Posterior cingulate gyrus (tissue), 11 donors: ENCODE data around the gene SLC24A3.
A peak's percentile ranks its signal among the peaks of the same experiment; 100 is the strongest.

Experiments used
- DNase-seq, 10 donors: peaks; one replicate each; pipeline versions ENCODE4 v3.0.0 to v3.0.0-alpha.2; 2020 to 2021; ENCODE audit warnings: mixed read lengths in 3 of 10
- intact Hi-C: fragments of 100-400 bp; cut with DNase I; formaldehyde crosslinking; loops from one replicate; pipeline ENCODE4 v1.15.1; 2023

Gene SLC24A3

DNA sequence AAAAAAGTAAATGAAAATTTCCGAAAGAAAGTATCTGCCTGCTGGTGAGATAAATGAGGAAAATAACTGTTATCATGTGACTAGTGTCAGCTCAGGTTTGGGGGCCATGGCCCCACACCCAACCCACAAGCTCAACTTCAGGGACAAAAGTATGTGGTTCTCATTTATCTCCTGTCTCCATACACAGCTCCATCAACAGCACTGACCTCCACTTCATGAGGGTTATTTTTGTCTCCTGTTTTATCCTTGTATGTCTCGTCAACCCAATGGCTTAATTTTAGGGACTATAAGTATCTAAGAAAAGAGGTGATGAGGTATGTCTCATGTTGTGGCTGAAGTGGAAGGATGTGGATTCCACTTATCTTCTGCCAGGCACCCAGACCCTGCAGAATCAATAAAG, 274.0 kb downstream of the SLC24A3 start:
- intact Hi-C loops, result no loop called here
- DNase-seq, result no peak

DNA sequence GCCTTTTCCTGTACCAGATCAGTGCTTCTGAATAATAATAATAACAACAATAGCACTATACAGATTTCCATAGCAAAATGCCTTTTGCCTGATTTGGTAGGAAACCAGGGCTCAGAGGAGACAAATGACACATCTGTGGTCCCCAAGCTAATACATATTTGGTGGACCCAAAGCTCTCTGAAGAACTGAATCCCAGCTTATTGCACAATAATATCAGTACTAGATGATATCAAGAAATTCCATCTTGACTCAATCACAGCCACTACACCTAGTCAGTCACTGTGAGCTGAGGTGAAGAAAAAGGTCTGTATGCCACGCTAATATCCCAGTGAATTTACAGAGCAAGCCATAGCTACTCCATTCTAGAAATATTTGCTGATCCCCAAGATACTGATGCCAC, 275.0 kb downstream of the SLC24A3 start:
- intact Hi-C loops, result no loop called here

DNA sequence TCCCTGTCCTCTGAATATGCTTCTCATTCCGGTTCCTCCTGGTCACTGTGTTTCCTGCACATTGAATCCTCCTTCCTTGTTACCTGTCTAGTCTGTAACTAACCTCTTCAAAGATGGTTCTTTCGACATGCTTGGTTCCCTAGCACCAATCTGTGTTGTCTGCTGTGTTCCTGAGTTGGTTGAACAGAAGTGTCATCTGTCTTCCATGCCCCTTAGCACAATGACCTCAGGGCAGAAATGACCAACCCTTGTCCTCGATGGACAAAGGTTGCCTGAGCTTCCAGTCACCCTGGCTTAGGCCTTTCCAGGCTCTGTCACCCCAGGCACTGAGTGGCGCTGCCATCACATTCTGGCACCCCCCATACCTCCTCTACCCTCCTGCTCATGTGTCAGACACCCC, 278.8 kb downstream of the SLC24A3 start:
- DNase-seq, result no peak
- intact Hi-C loops, result no loop called here

More for the DNA sequence above, 275.0 kb downstream of the SLC24A3 start:
- DNase-seq, result no peak

DNA sequence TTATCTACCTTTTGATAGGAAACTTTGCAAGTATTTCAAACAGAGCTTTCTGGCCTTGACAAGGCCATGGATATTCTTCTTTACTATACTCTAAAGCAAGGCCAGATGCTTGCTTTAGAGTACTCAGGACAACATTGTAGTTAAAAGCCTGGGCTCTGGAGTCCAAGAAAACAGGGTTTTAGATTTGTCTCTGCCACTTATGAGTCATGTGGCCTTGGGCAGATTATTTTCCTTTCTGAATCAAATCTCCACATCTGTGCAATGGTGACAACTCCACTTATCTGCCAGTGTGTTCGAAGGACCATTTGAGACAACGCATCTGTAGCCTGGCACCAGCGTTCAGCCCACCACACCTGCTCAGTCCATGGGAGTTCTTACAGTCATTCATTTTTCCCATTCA, 279.7 kb downstream of the SLC24A3 start:
- no peak for DNase-seq
- intact Hi-C loops, result no loop called here

DNA sequence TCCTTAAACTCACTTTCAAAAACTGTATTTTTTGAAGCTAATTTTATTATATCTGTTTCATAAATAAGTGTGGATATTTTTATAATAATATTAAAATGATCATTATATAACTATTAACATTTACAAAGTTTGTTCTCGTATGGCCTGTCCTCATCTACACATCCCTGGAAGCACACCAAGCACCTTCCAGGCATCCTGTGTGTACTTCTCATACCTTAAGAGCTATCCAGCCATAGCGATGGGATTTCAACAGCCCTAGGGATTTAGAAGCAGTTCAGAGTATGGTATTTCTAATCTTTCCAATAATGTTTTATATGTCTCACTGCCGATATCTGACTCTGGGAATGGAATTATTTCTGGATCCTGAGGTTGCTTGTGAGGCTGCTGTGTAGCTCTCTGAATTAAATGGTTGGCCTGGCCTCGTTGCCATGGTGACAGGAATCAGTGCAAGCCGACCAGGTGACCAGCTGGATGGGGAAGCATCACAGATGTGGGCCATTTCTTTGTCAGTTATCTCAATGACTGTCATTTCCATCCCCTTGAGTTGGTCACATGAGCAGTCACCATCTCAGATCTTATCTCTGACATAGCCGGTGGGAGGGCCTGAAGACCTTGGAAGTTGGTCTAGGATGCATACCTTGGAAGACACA, 280.4 kb downstream of the SLC24A3 start:
- DNase-seq, result peak in 4 of 10 donors; percentile 8 to 77 (median 22)
- intact Hi-C loops, result no loop called here

DNA sequence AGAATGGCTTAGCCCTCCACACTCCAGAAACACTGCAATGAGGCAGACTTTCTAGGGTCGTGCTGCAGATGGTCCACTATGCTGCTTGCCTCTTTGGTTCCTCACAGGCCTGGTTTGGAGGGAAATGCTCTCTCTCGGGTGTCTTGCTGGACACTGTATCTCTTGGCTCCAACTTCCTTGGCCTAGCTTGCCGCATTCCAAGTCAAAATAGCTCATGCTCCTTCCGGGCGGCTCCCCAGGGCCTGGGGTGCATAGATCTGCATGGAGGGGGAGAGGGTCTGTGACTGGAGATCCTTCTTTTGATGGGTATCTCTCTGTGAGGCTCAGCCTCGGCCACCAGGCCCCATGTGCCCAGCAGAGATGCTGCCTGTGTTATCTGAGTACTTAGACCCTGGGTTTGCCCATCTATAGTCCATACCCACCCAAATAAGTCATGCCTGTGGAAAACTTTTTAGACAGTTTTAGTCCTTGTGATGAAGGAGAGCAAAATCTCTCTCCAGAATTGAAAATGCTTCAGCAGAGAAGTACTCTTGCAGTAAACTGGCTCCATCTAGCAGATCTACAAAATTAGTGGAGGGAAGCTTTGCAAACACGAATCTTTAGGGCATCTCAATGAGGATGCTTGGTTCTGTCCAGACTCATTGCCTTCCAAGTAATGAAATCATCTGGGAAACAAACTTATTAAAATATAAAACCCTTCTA, 281.5 kb downstream of the SLC24A3 start:
- intact Hi-C loops, result no loop called here
- DNase-seq, result no peak

DNA sequence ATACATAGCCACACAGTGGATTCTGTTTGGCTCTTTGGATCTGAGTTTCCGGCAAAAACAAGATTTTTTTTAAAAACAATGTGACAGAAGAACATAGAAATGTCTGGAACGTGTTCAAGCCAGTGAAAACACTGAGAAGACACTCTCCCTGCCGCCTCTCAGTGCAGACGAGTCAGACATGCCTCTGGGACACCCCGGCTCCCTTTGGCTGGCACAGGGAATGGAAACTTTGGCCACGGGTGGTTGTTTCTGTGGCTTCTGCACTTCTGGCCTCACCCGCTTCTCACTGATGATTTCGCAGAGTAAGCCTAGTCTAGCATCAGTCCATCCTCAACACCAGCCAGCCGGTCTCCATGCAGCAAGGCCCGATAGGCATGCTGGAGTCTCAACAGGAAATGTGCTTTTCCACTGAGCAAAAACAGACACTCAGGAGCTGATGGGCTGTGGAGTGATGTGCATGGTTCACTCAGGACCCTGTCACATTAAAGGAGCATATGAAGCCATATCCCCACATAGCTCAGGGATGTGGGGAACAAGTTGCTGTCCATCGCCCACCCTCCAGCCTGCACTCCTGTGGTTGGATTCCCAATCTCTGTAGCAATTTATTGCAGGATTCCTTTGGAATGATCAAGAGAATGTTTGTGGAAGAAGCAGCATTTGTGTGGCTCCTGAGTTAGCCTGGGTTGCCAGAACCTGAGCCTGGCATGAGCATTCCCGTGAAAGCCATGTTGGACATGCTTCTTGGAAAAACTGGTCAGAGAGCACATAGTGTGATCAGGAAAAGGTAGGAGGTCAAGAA, 283.7 kb downstream of the SLC24A3 start:
- intact Hi-C loops, result no loop called here
- no peak for DNase-seq

DNA sequence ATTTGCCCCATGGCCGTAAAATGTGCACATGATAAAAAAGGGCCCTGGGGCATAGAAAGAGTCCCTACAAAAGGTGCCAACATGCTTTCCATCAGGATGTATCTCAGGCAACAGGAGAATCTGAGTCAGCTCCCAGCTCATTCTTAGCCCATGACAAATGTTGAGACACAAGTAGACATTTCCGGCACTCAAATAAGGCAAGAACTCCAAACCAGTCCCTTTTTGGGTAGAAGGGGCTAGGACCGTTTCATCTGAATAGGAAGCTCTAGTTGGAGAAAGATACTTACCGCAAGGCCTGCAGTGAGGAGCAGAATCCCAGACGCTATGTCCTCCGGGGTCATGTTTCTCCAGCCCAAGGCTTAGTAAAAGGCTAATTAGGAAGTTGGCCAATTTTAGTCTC, 284.6 kb downstream of the SLC24A3 start:
- no peak for DNase-seq
- intact Hi-C loops, result no loop called here

DNA sequence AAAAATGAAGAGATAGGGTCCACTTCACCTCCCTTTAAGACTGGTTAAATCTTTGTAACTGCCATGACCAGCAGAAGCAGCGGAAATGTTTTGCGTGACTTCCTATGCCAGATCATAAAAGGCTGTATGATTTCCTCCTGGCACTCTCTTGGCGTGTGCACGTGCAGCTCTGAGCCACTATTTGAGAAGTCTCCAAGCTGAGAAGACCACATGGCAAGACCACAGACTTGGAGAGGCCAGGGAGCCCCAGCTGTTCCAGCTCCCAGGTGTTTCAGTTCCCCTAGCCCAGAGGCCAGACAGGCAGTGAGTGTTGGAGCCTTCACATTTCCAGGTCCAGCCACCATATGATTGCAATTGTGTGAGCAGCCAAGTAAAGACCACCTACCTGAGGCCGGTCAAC, 286.3 kb downstream of the SLC24A3 start:
- DNase-seq, result no peak
- intact Hi-C loops, result no loop called here

DNA sequence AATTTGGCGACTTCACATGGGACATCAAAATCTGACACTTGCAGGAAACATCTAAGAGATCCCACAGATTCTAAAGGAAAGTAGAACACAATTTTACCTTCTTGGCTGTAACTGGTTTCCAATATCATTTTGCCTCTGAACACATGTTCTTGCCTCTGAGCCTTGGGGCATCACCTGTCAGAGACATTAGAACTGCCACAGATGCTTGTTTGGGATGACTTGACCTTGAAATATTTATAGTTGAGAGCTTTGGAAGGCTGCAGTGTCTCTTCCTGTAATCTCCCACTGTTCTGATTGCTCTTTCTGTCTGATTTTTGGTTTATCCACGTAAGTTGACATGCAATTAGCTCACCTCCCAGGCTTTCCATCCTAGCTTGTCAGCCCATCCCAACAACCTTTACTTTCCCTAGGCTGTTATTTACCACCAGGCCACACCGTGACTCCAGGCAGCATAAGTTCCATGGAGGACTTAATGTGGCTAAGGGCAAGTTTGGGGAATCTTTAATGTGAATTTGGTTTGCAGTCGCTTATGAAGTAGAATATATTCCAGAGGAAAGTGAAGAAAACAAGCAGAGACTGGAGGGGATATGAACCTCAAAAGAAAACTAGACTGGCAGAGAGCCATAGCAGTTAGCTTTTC, 289.2 kb downstream of the SLC24A3 start:
- intact Hi-C loops, result no loop called here
- no peak for DNase-seq

DNA sequence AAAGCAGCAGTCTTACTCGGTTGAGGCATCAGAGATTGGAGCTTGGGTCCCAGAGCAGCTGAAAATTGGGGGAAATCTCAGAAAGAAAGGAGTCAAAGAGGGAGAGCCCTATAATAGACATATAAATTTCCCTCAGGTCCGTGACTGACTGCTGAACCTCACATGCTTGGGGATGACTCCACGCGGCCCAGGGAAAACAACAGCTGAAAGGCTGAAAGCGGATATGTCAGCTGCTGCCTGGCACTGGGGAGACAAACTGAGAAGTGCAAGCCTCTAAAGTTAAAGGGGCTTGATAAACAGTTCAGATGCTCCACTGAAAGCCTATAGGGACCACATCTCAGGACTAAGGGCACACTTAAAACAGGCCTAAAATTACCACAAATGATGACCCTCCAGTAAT, 289.7 kb downstream of the SLC24A3 start:
- no peak for DNase-seq
- intact Hi-C loops, result no loop called here

DNA sequence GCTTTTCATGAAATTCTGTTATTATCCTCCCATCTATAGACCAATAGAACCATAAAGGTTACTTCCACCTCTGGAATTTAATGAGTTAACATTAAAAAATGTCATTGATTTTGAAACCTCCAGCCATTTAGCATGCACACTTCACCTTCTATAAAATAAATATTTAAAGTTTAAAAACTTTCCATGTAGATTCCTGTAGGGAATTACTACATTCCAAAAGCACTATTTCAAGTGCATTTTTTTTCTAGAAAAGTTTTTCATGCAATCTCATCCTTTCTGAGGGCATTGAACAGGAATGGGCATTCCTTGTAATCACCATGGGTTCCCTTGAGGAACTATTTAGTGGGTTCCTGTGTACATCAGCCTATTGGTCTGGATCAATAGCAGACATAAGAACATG, 291.8 kb downstream of the SLC24A3 start:
- DNase-seq, result no peak
- intact Hi-C loops, result no loop called here

DNA sequence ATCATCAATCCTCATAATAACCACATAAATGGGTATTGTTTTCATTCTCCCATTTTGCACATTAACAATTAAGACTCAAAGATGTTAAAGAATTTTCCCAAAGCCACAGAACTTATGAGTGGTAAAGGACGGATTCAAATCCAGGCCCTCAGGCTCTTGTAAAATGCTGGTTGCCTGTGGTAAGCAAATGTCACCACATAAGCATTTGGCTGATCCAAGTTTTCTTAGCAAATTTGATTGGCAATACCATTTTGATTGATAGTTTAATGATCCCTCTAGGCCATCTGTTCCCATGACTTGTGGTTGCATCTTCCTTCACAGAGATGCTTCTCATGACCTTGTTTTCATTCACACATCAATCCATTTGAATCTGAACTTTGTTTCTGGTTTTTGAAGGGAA, 293.6 kb downstream of the SLC24A3 start:
- no peak for DNase-seq
- intact Hi-C loops, result no loop called here

DNA sequence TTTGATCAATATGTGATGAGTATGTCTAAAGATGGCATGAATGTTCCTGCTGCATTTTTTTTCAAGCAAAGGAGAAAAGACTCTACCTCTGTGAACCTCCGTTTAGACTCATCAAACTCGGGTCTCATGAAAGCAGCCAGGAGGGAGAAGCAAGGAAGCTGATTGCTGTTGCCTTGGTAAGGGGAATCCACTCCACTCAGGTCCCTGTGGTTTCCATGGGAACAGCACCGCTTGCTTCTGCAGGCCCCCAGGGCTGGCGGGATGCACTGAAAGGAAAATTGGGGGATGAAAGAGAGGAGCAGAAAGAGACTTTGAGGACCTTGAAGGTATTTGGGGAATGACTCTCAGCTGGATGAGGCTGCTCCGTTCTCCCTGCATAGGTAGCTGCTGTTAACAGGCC, 296.0 kb downstream of the SLC24A3 start:
- no peak for DNase-seq
- intact Hi-C loops, result no loop called here

DNA sequence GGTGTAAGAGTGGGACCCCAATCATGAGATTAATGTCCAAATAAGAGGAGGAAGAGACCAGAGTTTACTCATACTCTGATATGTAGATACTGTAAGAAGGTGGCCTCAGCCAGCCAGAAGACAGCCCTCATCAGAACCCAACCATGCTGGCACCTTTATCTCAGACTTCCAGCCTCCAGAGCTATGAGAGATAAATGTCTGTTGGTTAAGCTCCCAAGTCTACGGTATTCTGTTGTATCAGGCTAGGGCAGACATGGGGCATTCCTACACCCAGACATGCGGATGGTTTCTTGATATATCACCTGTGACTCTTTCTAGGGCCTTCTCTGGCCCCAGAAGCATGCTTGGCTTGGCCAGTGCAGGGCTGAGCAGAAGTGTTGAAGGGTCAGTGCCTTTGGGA, 298.2 kb downstream of the SLC24A3 start:
- intact Hi-C loops, result no loop called here

DNA sequence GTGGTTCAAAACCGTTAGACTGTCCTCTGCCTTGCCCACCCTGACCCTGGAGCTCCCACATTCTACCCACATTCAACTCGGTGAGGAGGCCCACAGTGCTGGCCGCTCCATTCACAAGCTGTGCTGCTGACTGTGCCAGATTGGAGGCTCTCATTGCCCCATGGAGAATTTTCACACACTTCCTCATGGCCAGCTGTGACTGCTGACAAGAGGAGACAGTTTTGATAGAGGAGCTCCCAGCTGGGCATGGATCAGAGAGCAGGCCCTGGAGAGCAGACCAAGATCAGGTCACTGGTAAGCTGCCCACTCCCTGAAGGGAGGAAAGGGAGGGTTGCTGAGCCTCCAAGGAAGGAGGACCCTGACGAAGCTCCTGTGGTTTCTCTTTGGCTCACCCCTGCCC, 299.5 kb downstream of the SLC24A3 start:
- DNase-seq, result no peak
- intact Hi-C loops, result no loop called here

More for the DNA sequence above, 298.2 kb downstream of the SLC24A3 start:
- DNase-seq, result no peak

DNA sequence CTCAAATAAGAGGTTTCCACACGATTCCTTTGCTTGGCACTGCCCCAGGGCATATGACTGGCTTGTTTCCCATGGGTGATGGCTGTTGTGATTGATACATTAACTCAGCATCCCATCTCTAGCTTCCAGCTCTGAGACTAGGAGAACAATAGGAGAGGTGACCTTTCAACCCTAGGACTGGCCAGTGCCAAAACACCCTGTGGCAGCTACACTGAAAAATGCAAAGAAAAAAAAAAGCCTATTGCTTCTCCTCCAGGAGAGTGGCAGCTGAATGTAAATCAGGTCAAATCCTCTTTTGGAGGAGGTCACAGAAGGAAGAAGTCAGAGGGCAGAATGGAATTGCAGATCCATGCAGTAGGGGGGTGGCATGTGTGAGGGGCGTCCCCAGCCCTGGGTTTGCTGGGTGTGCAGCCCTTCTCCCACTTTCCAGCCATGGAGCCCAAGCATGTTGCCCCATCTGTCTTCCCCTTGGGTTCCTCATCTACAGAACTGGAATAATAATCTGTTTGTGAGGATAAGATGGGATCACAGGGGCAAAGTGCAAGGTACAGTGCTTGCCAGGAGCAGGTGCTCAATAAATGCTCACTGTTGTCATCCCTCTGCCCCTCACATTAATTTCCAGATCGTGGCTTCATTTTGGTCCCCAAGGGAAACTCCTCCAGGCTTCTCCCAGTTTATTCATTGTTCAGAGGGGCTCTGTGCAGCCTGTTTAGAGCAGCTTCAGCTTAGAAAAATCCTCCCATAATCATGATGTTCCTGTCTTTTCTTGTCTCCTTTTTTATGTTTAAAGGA, 300.6 kb downstream of the SLC24A3 start:
- DNase-seq, result no peak
- intact Hi-C loops, result no loop called here

DNA sequence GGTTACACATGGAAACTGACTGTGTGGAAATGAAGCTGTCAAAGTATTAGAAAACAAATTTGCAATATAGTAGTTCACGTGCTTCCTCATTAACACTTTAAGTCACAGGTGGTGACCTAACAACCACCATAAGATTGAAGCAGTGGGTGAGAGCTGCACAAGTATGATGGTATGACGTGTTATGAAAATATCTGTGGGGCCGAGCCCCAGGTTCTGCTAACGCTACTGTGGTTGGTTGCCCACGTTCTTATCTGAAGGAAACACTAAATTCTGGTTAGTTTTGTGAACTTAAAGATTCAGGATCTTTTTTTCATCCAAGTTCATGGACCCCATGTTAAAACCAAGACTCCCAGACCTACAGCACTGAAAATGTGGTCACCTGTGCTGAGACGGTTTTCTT, 302.6 kb downstream of the SLC24A3 start:
- no peak for DNase-seq
- intact Hi-C loops, result no loop called here

DNA sequence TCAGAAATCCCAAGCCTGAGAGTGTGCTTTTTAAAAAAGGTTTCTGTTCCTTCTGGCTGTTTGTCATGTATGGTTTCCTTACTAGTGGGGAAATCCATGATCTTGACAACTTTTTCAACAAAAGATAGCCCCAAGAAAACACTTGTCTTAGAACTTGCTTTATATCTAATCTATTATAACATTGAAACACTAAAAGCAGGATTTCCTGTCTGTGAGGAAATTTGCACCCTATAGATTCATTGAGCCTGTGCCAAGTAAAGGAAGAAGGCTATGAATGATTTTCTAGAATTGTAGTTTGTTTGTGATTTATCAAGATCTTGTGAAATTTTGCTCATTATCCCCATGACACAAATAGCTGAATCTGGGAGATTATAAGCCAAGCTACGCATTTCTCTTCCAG, 307.0 kb downstream of the SLC24A3 start:
- no peak for DNase-seq

DNA sequence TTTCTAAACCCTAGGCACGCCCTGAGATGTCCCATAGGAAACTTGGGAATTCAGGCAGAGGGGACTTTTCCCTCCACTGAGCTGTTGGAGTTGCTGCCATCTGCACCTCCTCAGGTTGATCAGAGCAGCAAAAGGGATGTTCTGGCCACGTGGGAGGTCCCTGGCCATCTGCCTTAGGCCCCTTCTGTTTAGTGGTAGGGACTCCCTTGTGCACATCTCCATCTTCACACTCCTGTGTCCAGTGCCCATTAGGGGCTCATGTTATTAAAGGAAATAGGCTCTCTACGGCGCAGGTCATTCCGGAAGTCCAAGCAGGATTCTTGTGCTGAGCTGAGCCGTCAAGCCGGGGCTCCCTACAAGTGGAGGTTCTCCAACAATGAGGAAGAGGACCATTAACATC, 307.8 kb downstream of the SLC24A3 start:
- DNase-seq, result no peak
- intact Hi-C loops, result no loop called here

More for the DNA sequence above, 307.0 kb downstream of the SLC24A3 start:
- intact Hi-C loops, result no loop called here
